ENCODE measurements around the gene ENPP7. TPM values are rescaled to one million over a fixed set of nuclear protein-coding genes. Genes with fewer than 3 reads are reported as not detected.

Gene ENPP7
- polyA plus RNA-seq, 1 donor from 2014 or later = 0.89 TPM

- H3K9me3 Mint-ChIP-seq = peaks cover 0 to under 1% (median 0%) of the 10 kb centered on the region in 3 donors
- H3K36me3 Mint-ChIP-seq = peaks cover 3% of the 10 kb centered on the region
- peaks cover 5% of the 10 kb centered on the region for H3K27me3 Mint-ChIP-seq
- H3K27ac Mint-ChIP-seq = no peak overlapping the region
- H3K4me1 Mint-ChIP-seq = peaks cover 0 to 2% (median 2%) of the 10 kb centered on the region in 3 donors
- H3K4me3 Mint-ChIP-seq = no peak overlapping the region
These were observed 16.3 kb upstream of the ENPP7 start for GRCh38 chr17:79714176-79715097.

GRCh38 chr17:79715098-79715942, 15.4 kb upstream of the ENPP7 start:
- Mint-ChIP-seq H3K36me3 (peaks cover 5% of the 10 kb centered on the region), H3K27ac (no peak overlapping the region), H3K27me3 (peaks cover 5% of the 10 kb centered on the region), H3K9me3 (peaks cover 0 to 6% (median 0%) of the 10 kb centered on the region in 3 donors), H3K4me1 (peaks cover 0 to 2% (median 2%) of the 10 kb centered on the region in 3 donors), H3K4me3 (no peak overlapping the region)

GRCh38 chr17:79715943-79716797, 14.6 kb upstream of the ENPP7 start:
- Mint-ChIP-seq H3K27me3 (peaks cover 5% of the 10 kb centered on the region), H3K4me3 (no peak overlapping the region), H3K27ac (no peak overlapping the region), H3K36me3 (peaks cover 5% of the 10 kb centered on the region), H3K9me3 (peaks cover 0 to 6% (median 0%) of the 10 kb centered on the region in 3 donors), H3K4me1 (peaks cover 0 to 2% (median 2%) of the 10 kb centered on the region in 3 donors)

- Mint-ChIP-seq H3K4me1 (peaks cover 0 to 6% (median 2%) of the 10 kb centered on the region in 3 donors), H3K36me3 (peaks cover 6% of the 10 kb centered on the region), H3K9me3 (peaks cover 0 to 6% (median 0%) of the 10 kb centered on the region in 3 donors), H3K4me3 (no peak overlapping the region), H3K27ac (no peak overlapping the region), H3K27me3 (peaks cover 3% of the 10 kb centered on the region)
These were observed 9.9 kb upstream of the ENPP7 start for GRCh38 chr17:79720705-79721292.

DNA sequence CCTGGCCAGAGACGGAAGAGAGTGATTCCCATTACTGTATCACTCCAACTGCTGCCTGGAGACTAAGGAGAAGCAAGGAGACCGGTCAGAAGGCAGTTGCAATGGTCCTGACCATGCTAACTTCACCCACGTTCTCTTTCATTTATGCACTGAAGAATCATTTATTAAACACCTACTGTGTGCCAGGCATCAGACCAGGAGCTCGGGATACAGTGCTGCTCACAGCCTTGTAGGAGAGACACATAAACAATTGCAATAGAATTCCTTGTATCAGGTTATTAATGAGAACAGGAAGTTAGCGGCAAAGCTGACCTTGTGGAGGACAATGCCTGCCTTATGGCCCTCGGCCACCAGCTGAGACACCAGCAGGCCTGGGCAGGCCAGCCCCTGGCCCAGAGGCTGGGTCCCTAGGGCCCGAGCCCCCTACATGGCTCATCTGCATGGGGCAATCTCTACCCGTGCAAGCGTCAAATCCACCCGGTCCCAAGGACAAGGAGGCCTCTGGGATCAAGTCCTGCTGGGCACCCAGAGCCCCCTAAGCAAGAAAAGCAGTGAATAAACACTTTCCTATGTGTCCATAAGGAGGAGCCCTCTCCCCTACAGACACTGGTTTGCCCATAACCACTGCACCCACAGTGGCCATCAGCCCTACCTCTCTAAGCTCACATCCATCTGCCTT, 8.6 kb upstream of the ENPP7 start:
- H3K27me3 Mint-ChIP-seq = peaks cover under 1% of the 10 kb centered on the region
- peaks cover 6% of the 10 kb centered on the region for H3K36me3 Mint-ChIP-seq
- peaks cover 2 to 6% (median 4%) of the 10 kb centered on the region in 3 donors for H3K4me1 Mint-ChIP-seq
- peaks cover 0 to 6% (median 0%) of the 10 kb centered on the region in 3 donors for H3K9me3 Mint-ChIP-seq
- H3K4me3 Mint-ChIP-seq = no peak overlapping the region
- H3K27ac Mint-ChIP-seq = no peak overlapping the region

- Mint-ChIP-seq H3K9me3 (peaks cover 0 to 6% (median 0%) of the 10 kb centered on the region in 3 donors), H3K4me3 (no peak overlapping the region), H3K4me1 (peaks cover 3 to 7% (median 6%) of the 10 kb centered on the region in 3 donors), H3K36me3 (peaks cover 6% of the 10 kb centered on the region), H3K27me3 (no peaks in the 10 kb centered on the region), H3K27ac (no peak overlapping the region)
These were observed 8.0 kb upstream of the ENPP7 start for GRCh38 chr17:79722787-79723186.

DNA sequence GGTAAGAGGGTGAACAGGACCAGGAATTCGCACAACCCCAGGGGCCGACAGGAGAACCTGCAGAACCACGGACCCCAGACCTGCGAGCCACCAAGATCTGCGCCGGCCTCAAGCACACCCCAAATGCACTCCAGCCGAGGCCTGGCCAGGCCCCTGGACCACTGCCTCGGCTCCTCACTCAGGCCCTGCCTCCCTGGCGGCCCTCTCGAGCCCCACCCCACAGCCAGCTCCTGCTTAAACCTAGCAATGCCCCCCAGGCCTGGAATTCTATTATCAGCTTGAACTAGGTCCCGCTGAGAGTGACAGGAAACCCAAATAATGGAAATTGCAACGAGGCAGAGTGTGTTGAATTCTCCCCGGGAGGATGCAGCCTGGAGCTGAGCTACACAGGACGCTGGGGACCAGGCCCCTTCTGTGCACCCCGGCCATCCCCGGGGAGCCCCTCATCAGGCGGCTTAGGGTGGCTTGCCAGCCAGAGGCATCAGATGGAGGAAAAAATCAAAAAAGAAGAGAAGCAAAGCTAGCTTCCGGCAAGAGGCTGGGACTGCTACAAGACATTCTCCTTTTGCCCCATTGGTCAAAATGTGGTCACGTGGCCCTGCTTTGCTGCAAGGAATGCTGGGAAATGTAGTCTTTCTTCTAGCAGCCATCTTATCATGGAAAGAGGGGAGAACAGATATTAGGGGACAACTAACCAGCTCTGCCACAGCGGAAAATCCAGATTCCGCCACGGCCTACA, 2.4 kb upstream of the ENPP7 start:
- H3K9me3 Mint-ChIP-seq = no peaks in the 10 kb centered on the region
- peak overlapping the region; percentile 59 to 91 (median 76) for H3K4me3 Mint-ChIP-seq
- H3K27me3 Mint-ChIP-seq = no peaks in the 10 kb centered on the region
- peaks cover 4% of the 10 kb centered on the region for H3K36me3 Mint-ChIP-seq
- H3K27ac Mint-ChIP-seq = peak overlapping the region; percentile 73 to 84 (median 77)
- H3K4me1 Mint-ChIP-seq = peaks cover 19 to 36% (median 30%) of the 10 kb centered on the region in 3 donors

DNA sequence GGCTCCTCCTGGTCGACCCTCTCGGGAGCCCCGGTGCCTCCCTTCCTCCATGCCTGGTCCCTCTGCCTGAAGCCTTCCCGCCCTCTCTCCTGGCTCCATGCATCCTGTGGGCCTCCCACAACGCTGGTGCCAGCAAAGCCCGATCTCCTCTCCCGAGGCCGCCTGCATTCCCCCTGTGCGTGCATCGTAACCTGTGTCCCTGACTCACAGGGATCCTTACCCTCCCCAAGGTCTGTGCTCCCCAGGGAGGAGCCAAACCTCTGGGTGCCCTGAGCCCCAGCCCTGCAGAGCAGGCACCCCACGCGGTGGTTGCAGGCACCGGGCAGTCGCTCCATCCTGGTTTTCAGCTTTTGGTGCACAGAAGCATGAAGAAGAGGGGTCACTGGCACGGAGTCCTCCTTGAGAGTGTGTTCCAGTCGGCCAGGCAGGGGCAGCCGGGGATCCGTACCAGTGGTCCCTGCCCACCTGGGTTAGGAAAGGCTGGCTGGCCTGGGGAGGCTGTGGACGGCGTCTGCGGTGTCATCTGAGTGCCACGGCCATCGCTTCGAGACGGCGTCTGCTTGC, 1.8 kb upstream of the ENPP7 start:
- Mint-ChIP-seq H3K9me3 (no peaks in the 10 kb centered on the region), H3K4me1 (peaks cover 19 to 39% (median 35%) of the 10 kb centered on the region in 3 donors), H3K27me3 (no peaks in the 10 kb centered on the region), H3K4me3 (peak overlapping the region in 2 of 4 donors; percentile 59 to 91), H3K27ac (peak overlapping the region; percentile 73 to 84 (median 77)), H3K36me3 (peaks cover 4% of the 10 kb centered on the region)

GRCh38 chr17:79729761-79730160, 982 bp upstream of the ENPP7 start:
- H3K4me3 Mint-ChIP-seq = peak overlapping the region in 1 of 4 donors; percentile 88
- H3K9me3 Mint-ChIP-seq = no peaks in the 10 kb centered on the region
- peaks cover 4% of the 10 kb centered on the region for H3K36me3 Mint-ChIP-seq
- peaks cover 19 to 39% (median 35%) of the 10 kb centered on the region in 3 donors for H3K4me1 Mint-ChIP-seq
- H3K27ac Mint-ChIP-seq = peak overlapping the region in 1 of 3 donors; percentile 67
- no peaks in the 10 kb centered on the region for H3K27me3 Mint-ChIP-seq

DNA sequence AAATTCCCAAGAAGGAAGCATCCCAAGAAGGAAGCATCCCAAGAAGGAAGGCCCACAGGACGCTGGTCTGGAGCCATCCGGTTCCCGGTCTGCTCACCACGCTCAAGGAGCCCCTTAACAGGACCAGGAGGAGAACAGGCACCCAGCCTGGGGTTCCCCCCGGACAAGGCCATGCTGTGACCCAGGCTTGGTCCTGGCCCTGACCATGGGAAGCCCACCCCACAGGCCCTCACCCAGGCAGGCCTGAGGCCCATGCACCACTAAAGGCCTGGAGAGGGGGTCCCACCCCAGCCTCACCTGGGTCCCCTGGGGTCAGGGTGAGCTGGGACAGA, 340 bp upstream of the ENPP7 start:
- Mint-ChIP-seq H3K4me3 (peak overlapping the region in 1 of 4 donors; percentile 88), H3K27me3 (no peaks in the 10 kb centered on the region), H3K4me1 (peaks cover 19 to 39% (median 35%) of the 10 kb centered on the region in 3 donors), H3K36me3 (peaks cover 4% of the 10 kb centered on the region), H3K27ac (no peak overlapping the region), H3K9me3 (no peaks in the 10 kb centered on the region)

DNA sequence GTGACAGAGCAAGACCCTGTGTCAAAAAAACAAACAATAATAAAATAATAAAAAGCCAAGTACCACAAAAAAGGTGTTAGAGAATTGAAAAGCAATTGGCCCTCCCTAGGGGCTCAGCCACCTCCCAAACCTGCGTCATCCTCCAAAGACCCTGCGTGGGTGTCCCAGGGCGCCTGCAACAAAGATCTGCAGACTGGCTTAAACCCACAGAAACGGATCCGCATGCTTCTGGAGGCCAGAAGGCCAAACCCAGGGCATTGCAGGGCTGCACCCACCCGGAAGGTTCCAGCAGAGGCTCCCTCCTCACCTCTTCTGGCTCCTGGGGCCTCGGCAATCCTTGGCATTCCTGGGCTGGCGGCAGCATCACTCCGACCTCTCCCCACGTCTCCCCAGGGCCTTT, 1.5 kb downstream of the ENPP7 start:
- Mint-ChIP-seq H3K27ac (peak overlapping the region; percentile 59 to 95 (median 91)), H3K27me3 (peaks cover 5% of the 10 kb centered on the region), H3K9me3 (no peaks in the 10 kb centered on the region), H3K36me3 (peaks cover 7% of the 10 kb centered on the region), H3K4me3 (peak overlapping the region; percentile 55 to 99 (median 94)), H3K4me1 (peaks cover 22 to 38% (median 36%) of the 10 kb centered on the region in 3 donors)

GRCh38 chr17:79732804-79733691, 2.3 kb downstream of the ENPP7 start:
- Mint-ChIP-seq H3K9me3 (no peaks in the 10 kb centered on the region), H3K4me3 (peak overlapping the region; percentile 86 to 99 (median 94)), H3K4me1 (peaks cover 22 to 34% (median 31%) of the 10 kb centered on the region in 3 donors), H3K27me3 (peaks cover 5% of the 10 kb centered on the region), H3K36me3 (peaks cover 7% of the 10 kb centered on the region), H3K27ac (peak overlapping the region; percentile 76 to 95 (median 91))
